Upper lobe of left lung (tissue), 6 donors: Measurements from ENCODE around the gene AAMP. TPM values are rescaled to one million over a fixed set of nuclear protein-coding genes. Genes with fewer than 3 reads are reported as not detected.

ENCODE experiments used
- ATAC-seq, 2 donors: fragments of 200-7000 bp; cut with Tn5 transposase; one replicate each; pipeline ENCODE4 v1.9.1; 2022; ENCODE audit warnings: mild to moderate bottlenecking in 2 of 2, moderate library complexity in 2 of 2; ENCODE audit not compliant: low FRiP score in 2 of 2
- DNase-seq, 2 donors: peaks; one replicate each; pipeline ENCODE4 v3.0.0-alpha.2; 2019 to 2020
- H3K27ac ChIP-seq, 4 donors: fragments of 200-600 bp; sonication (generic); one replicate each; pipeline ENCODE4 v1.5.1; 2016 to 2019
- H3K27me3 ChIP-seq, 4 donors: fragments of 200-600 bp; sonication (generic); one replicate each; pipeline ENCODE4 v1.5.1; 2017 to 2019
- H3K36me3 ChIP-seq, 4 donors: fragments of 200-600 bp; sonication (generic); one replicate each; pipeline ENCODE4 v1.5.1; 2016 to 2019
- H3K4me1 ChIP-seq, 4 donors: fragments of 200-600 bp; sonication (generic); one replicate each; pipeline ENCODE4 v1.5.1; 2018 to 2019
- H3K4me3 ChIP-seq, 4 donors: fragments of 200-600 bp; sonication (generic); one replicate each; pipeline ENCODE4 v1.5.1; 2017 to 2019; ENCODE audit warnings: mild to moderate bottlenecking in 2 of 4, moderate library complexity in 1 of 4
- H3K9me3 ChIP-seq, 4 donors: fragments of 200-600 bp; sonication (generic); one replicate each; pipeline ENCODE4 v1.5.1; 2018 to 2019
- EP300 ChIP-seq, 4 donors: sonication (generic); formaldehyde crosslinking; IDR thresholded peaks; one replicate each; pipeline ENCODE4 v1.5.1; 2017; ENCODE audit warnings: antibody characterized with exemption in 4 of 4, control low read depth in 2 of 4
- POLR2A ChIP-seq, 4 donors: fragments of 450-650 bp; IDR thresholded peaks; one replicate each; pipeline ENCODE4 v1.5.1; 2016 to 2017; ENCODE audit warnings: antibody characterized with exemption in 4 of 4, mild to moderate bottlenecking in 2 of 4
- POLR2AphosphoS5 ChIP-seq, 2 donors: sonication (generic); formaldehyde crosslinking; IDR thresholded peaks; one replicate each; pipeline ENCODE4 v1.5.1; 2017; ENCODE audit warnings: antibody characterized with exemption in 2 of 2
- WGBS, 2 donors: methylation state at CpG; one replicate each; pipeline ENCODE4 v1.1.5; 2017 to 2018; 5-methylcytosine and 5-hydroxymethylcytosine counted together
- total RNA-seq, 6 donors: library from RNA; depleted of rRNA in 4 of 6; stranded (reverse); fragments of >200 nt in 4 of 6; gene quantifications; one replicate each; pipeline versions ENCODE4 v1.1.0 to v1.2.1, GENCODE V29; 2016 to 2021
- TF ChIP-seq, protein P1 (sequence below), 6 experiments: fragments of 450-650 bp in 4 of 6; fragments of 200-600 bp in 2 of 6; sonication (generic) in 2 of 6; IDR thresholded peaks; one replicate each; pipeline ENCODE4 v1.5.1; 2016 to 2019; ENCODE audit warnings: antibody characterized with exemption in 6 of 6
- donor health status: DM: no; HTN: no; CAD: no; lungs with moderate emphysema.
- donor health status: DM: no; HTN: yes; CAD: no; lungs with severe emphysema.

Gene AAMP
- total RNA-seq, 6 donors from 2014 or later = 67.1 to 168 (median 118) TPM

- no peak for DNase-seq
- Histone ChIP-seq H3K4me1 (peaks cover 26 to 59% (median 43%) of the 10 kb centered on the region in 4 donors), H3K36me3 (peaks cover 6 to 58% (median 49%) of the 10 kb centered on the region in 4 donors), H3K9me3 (no peaks in the 10 kb centered on the region), H3K27ac (peak overlapping the region in 2 of 4 donors; percentile 67 to 82), H3K27me3 (no peaks in the 10 kb centered on the region), H3K4me3 (no peak overlapping the region)
- no peak for ATAC-seq
- TF ChIP-seq EP300 (IDR thresholded peaks at IDR 0.05) (no peak), POLR2AphosphoS5 (IDR thresholded peaks at IDR 0.05) (no peak), POLR2A (IDR thresholded peaks at IDR 0.05) (no peak)
- TF ChIP-seq, protein P1, sequence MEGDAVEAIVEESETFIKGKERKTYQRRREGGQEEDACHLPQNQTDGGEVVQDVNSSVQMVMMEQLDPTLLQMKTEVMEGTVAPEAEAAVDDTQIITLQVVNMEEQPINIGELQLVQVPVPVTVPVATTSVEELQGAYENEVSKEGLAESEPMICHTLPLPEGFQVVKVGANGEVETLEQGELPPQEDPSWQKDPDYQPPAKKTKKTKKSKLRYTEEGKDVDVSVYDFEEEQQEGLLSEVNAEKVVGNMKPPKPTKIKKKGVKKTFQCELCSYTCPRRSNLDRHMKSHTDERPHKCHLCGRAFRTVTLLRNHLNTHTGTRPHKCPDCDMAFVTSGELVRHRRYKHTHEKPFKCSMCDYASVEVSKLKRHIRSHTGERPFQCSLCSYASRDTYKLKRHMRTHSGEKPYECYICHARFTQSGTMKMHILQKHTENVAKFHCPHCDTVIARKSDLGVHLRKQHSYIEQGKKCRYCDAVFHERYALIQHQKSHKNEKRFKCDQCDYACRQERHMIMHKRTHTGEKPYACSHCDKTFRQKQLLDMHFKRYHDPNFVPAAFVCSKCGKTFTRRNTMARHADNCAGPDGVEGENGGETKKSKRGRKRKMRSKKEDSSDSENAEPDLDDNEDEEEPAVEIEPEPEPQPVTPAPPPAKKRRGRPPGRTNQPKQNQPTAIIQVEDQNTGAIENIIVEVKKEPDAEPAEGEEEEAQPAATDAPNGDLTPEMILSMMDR (IDR thresholded peaks at IDR 0.05) = no peak
- 91 to 93% methylated on average over 8 of the region's 8 CpGs for WGBS, 2 donors
Observed at GRCh38 chr2:218265626-218266025, 4.3 kb downstream of the AAMP start.

GRCh38 chr2:218264773-218265561, 5.0 kb downstream of the AAMP start:
- Histone ChIP-seq H3K27me3 (no peaks in the 10 kb centered on the region), H3K9me3 (no peaks in the 10 kb centered on the region), H3K36me3 (peaks cover 6 to 58% (median 49%) of the 10 kb centered on the region in 4 donors), H3K4me1 (peaks cover 32 to 64% (median 50%) of the 10 kb centered on the region in 4 donors), H3K27ac (peak overlapping the region; percentile 65 to 82 (median 74)), H3K4me3 (no peak overlapping the region)
- ATAC-seq (no peak), DNase-seq (no peak)
- WGBS, 2 donors = 91 to 93% methylated on average over 17 to 22 of the region's 22 CpGs
- no peak for TF ChIP-seq EP300 (IDR thresholded peaks at IDR 0.05)
- TF ChIP-seq POLR2AphosphoS5 (IDR thresholded peaks at IDR 0.05) = no peak
- TF ChIP-seq POLR2A (IDR thresholded peaks at IDR 0.05) = no peak

DNA sequence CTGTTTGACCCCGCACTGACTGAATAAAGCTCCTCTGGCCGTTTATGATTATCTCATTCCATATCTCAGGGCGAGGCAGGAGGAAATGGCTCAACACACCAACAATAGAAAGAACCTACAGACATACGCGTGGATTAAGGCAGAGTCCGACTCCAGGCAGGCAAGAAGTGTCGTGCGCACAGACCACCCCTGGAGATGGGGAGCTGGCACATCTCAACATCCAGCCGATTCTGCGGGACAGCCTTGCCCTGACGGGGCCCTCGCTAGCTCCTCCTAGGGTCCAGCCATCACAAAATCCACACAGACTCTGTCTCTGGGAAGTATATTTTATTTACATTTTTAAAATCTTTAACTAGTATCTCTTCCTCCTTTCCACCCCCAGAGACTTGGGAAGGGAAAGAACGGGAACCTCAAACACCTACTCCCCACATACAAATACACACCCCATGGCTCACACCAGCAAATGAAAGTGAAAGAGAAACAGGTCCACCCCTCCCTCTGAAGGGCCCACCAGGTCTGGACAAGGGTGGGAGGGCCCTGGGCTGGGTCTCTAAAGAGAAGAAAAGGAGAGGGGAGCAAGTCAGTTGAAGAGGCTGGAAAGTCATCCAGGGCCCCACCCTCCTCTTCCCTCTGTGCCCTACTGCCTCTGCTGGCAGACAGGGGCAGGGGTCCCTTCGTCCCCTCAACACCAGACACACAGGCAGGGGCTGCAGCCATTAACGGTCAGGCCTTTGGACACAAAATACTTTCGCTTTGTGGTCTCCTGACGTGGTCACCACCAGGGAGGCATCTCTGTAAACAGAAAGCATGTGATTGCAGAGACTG, 5.9 kb downstream of the AAMP start:
- ATAC-seq (no peak), DNase-seq (no peak)
- 74% methylated on average over 14 to 17 of the region's 17 CpGs for WGBS, 2 donors
- peaks cover 6 to 58% (median 49%) of the 10 kb centered on the region in 4 donors for H3K36me3 ChIP-seq
- H3K9me3 ChIP-seq = no peaks in the 10 kb centered on the region
- H3K4me1 ChIP-seq = peaks cover 38 to 69% (median 56%) of the 10 kb centered on the region in 4 donors
- H3K27ac ChIP-seq = peak overlapping the region; percentile 65 to 82 (median 74)
- no peak overlapping the region for H3K4me3 ChIP-seq
- H3K27me3 ChIP-seq = no peaks in the 10 kb centered on the region
- TF ChIP-seq POLR2AphosphoS5 (IDR thresholded peaks at IDR 0.05) (no peak), EP300 (IDR thresholded peaks at IDR 0.05) (no peak), POLR2A (IDR thresholded peaks at IDR 0.05) (no peak)
- TF ChIP-seq, protein P1 (IDR thresholded peaks at IDR 0.05) = no peak

GRCh38 chr2:218262631-218263586, 7.0 kb downstream of the AAMP start:
- peaks cover 6 to 55% (median 48%) of the 10 kb centered on the region in 4 donors for H3K36me3 ChIP-seq
- peaks cover 42 to 69% (median 55%) of the 10 kb centered on the region in 4 donors for H3K4me1 ChIP-seq
- 85 to 92% methylated on average over 11 to 34 of the region's 39 CpGs for WGBS, 2 donors
- H3K27me3 ChIP-seq = no peaks in the 10 kb centered on the region
- no peak for TF ChIP-seq POLR2AphosphoS5 (IDR thresholded peaks at IDR 0.05)
- no peak for TF ChIP-seq EP300 (IDR thresholded peaks at IDR 0.05)
- TF ChIP-seq, protein P1 (IDR thresholded peaks at IDR 0.05) = no peak
- TF ChIP-seq POLR2A (IDR thresholded peaks at IDR 0.05) = no peak
- peak overlapping the region; percentile 65 to 82 (median 74) for H3K27ac ChIP-seq
- no peak overlapping the region for H3K4me3 ChIP-seq
- H3K9me3 ChIP-seq = no peaks in the 10 kb centered on the region
- ATAC-seq = no peak
- peak in 1 of 2 donors; percentile 82 for DNase-seq
